GM23248 (cell line): ENCODE data around the gene UPP1.

ENCODE experiments used
- EZH2 ChIP-seq: fragments of 200-600 bp; sonication (generic); IDR thresholded peaks from 2 replicates; pipeline ENCODE4 v1.6.1; 2018; ENCODE audit warnings: antibody characterized with exemption, mild to moderate bottlenecking; ENCODE audit not compliant: insufficient read depth, poor library complexity, severe bottlenecking
- EZH2phosphoT487 ChIP-seq: fragments of 200-600 bp; sonication (generic); IDR thresholded peaks from 2 replicates; pipeline ENCODE4 v1.6.1; 2018; ENCODE audit warnings: antibody characterized with exemption, moderate library complexity, mild to moderate bottlenecking, low read depth; ENCODE audit not compliant: insufficient read depth

- TF ChIP-seq EZH2phosphoT487 (no peak), EZH2 (no peak)
Observed at GRCh38 chr7:48114115-48114514, 25.1 kb downstream of the UPP1 start.
